ENCODE data around the gene ATXN7.

ATXN7 gene

GRCh38 chr3:64023187-64023860, 159.7 kb downstream of the ATXN7 start, which contains the start of gene PSMD6:
Gene PSMD6, minus strand, starts transcription at chr3:64023494. Its CDS starts 75 bp downstream, at chr3:64023419.
- DNase-seq = peak; percentile 94

- no peak for DNase-seq
These were observed 160.2 kb downstream of the ATXN7 start for GRCh38 chr3:64023861-64024223.

GRCh38 chr3:64026346-64026745, 162.7 kb downstream of the ATXN7 start:
- no peak for DNase-seq

GRCh38 chr3:64027658-64028057, 164.0 kb downstream of the ATXN7 start:
- DNase-seq = no peak

- no peak for DNase-seq
These were observed 165.1 kb downstream of the ATXN7 start for GRCh38 chr3:64028754-64029153.

GRCh38 chr3:64029287-64029686, 165.6 kb downstream of the ATXN7 start:
- no peak for DNase-seq

- peak; percentile 83 for DNase-seq
These were observed 167.1 kb downstream of the ATXN7 start for GRCh38 chr3:64030741-64031140.

- no peak for DNase-seq
These were observed 168.2 kb downstream of the ATXN7 start for GRCh38 chr3:64031540-64032508.

GRCh38 chr3:64033069-64033468, 169.4 kb downstream of the ATXN7 start:
- no peak for DNase-seq

- no peak for DNase-seq
These were observed 173.4 kb downstream of the ATXN7 start for GRCh38 chr3:64037084-64037483.

GRCh38 chr3:64038253-64038767, 174.6 kb downstream of the ATXN7 start:
- DNase-seq = no peak

- DNase-seq = no peak
These were observed 175.7 kb downstream of the ATXN7 start for GRCh38 chr3:64039332-64039731.

- no peak for DNase-seq
These were observed 176.5 kb downstream of the ATXN7 start for GRCh38 chr3:64039981-64040733.

GRCh38 chr3:64042952-64043351, 179.3 kb downstream of the ATXN7 start:
- DNase-seq = no peak

GRCh38 chr3:64046592-64046991, 182.9 kb downstream of the ATXN7 start:
- no peak for DNase-seq

- no peak for DNase-seq
These were observed 183.4 kb downstream of the ATXN7 start for GRCh38 chr3:64046996-64047594.

GRCh38 chr3:64047787-64048186, 184.1 kb downstream of the ATXN7 start:
- no peak for DNase-seq

- no peak for DNase-seq
These were observed 185.0 kb downstream of the ATXN7 start for GRCh38 chr3:64048631-64049061.

GRCh38 chr3:64049136-64049535, 185.5 kb downstream of the ATXN7 start:
- DNase-seq = no peak

GRCh38 chr3:64049832-64050231, 186.2 kb downstream of the ATXN7 start:
- no peak for DNase-seq

Data from CD4-positive, alpha-beta T cell treated with Interleukin-10 for 1 hour (primary cell).